Rectal smooth muscle tissue (tissue), 1 donor: Measurements from ENCODE around the gene NUFIP1.
A peak's percentile ranks its signal among the peaks of the same experiment; 100 is the strongest.
"Not testable (repeated sequence)": the region's sequence is repeated elsewhere in the genome, so short reads cannot be mapped to it uniquely, and the experiment has no call there.

Experiments
- H3K27ac ChIP-seq: one replicate; pipeline ENCODE4 v1.7.0; 2013; ENCODE audit warnings: low read depth, low read length, inconsistent platforms
- H3K27me3 ChIP-seq: one replicate; pipeline ENCODE4 v1.7.0; 2013; ENCODE audit warnings: low read length; ENCODE audit not compliant: control insufficient read depth, insufficient read depth
- H3K36me3 ChIP-seq: one replicate; pipeline ENCODE4 v1.7.0; 2013; ENCODE audit warnings: low read length; ENCODE audit not compliant: control insufficient read depth, insufficient read depth
- H3K4me1 ChIP-seq: one replicate; pipeline ENCODE4 v1.7.0; 2013; ENCODE audit warnings: low read length; ENCODE audit not compliant: control insufficient read depth, insufficient read depth
- H3K4me3 ChIP-seq: one replicate; pipeline ENCODE4 v1.7.0; 2013; ENCODE audit warnings: low read length
- H3K9ac ChIP-seq: one replicate; pipeline ENCODE4 v1.7.0; 2013; ENCODE audit warnings: low read length

NUFIP1 gene

DNA sequence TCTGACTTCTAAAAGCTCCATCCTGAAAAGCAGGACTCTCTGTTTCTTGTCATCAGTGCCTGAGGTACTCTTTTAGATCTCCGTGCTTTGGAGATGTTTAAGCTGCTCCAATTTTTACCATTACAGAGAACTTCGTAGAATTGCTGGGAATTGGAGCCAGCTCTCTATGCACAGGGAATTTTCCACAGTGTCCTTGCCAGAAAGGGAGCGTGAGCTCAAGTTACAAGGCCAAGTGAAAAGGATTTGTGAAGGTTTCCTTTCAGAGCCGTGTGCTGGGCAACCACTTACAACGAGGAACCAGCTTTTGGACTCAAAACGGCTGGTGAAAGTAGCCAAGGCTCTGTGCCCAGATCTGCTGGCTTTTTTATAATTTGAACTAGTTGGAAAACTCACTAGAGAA is 82.6 kb downstream of the NUFIP1 start:
- no peak overlapping the region for H3K9ac ChIP-seq
- H3K36me3 ChIP-seq: no peaks in the 10 kb centered on the region
- no peak overlapping the region for H3K4me3 ChIP-seq

DNA sequence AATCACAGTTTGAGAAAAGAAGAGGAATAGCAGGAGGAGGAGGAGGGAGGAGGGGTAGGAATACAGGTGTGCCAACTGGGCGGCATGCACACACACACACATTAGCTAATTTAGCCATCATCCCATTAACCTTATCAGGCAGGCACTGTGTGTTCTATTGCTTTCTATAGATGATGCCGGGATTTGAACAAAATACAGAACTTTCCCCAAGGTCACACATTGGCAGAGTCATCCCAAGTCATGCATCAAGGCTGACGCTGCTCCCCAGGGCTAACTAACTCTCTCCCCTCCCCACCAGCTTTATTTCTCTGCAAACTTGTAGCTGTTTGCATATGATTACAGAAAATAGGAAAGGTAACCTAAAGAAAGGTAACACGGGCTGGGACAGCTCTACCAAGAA is 83.0 kb downstream of the NUFIP1 start:
- H3K9ac ChIP-seq: no peak overlapping the region
- H3K36me3 ChIP-seq: no peaks in the 10 kb centered on the region
- H3K4me3 ChIP-seq: no peak overlapping the region
- H3K4me1 ChIP-seq: peaks cover 48% of the 10 kb centered on the region
- H3K27me3 ChIP-seq: peaks cover 2% of the 10 kb centered on the region
- peak overlapping the region; percentile 79 for H3K27ac ChIP-seq

More for the DNA sequence above, 82.6 kb downstream of the NUFIP1 start:
- Histone ChIP-seq H3K27ac (peak overlapping the region; percentile 79), H3K27me3 (peaks cover 2% of the 10 kb centered on the region), H3K4me1 (peaks cover 48% of the 10 kb centered on the region)

DNA sequence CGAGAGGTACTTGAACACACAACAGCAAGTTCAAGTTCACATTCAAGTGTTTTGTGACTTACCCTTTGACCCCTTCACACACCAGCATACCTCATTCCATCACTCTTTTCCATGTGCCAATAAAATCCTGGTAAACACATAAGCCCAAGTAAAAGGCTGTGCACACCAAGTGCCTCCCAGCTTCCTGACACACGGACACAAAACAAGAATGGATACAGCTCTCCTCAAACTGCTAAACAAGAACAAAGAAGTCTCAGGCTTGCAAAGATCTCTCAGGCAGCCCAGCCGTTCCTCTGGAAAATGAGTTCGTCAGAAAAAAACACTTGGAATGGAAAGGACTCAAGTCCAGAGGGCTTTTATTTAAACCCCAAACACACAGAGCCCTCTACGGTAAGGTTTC is 83.7 kb downstream of the NUFIP1 start:
- no peaks in the 10 kb centered on the region for H3K36me3 ChIP-seq
- H3K27ac ChIP-seq: peak overlapping the region; percentile 79
- H3K4me1 ChIP-seq: peaks cover 48% of the 10 kb centered on the region
- H3K27me3 ChIP-seq: peaks cover 2% of the 10 kb centered on the region
- no peak overlapping the region for H3K4me3 ChIP-seq
- no peak overlapping the region for H3K9ac ChIP-seq

DNA sequence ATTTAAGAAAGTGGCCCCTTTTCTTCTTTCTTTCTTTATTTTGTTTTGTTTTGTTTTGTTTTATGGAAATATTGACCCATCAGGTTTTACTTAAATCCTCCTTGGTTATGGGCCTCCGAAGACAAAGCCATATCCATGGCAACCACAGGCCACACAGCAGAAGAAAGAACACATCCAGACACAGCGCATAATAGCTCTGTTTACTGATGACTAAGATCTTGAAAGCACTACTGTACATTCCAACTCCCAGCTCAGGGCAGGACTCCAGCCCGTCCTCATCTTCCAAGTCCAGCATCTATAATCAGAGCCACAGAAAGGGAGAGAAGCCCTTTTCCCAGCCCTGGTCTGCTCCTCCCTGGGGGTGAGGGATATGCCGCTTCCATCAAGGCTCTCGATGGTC is 84.3 kb downstream of the NUFIP1 start:
- Histone ChIP-seq H3K4me3 (no peak overlapping the region), H3K36me3 (no peaks in the 10 kb centered on the region), H3K27ac (peak overlapping the region; percentile 79), H3K27me3 (peaks cover 2% of the 10 kb centered on the region), H3K9ac (no peak overlapping the region), H3K4me1 (peaks cover 48% of the 10 kb centered on the region)

DNA sequence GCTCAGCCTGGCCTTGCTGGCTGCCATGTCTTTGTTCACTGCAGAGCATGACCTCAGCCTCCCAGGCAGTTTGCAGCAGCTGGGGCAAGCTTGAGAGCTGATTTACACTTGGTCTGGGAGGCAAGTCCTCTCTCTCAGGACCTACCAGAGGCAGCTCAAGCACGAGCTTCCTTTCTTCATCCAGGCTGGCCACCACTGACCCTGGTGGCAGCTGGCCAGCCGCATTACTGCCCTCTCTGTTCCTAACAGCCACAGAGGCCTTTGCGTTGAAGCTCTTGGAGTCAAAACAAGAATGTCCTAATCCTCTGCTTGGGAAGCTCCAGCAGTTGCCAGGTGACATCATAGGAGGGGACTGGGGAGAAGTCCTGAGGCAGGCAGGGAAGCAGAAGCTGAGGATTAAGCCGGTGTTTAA is 85.7 kb downstream of the NUFIP1 start:
- H3K36me3 ChIP-seq: no peaks in the 10 kb centered on the region
- peak overlapping the region; percentile 79 for H3K27ac ChIP-seq
- peaks cover 48% of the 10 kb centered on the region for H3K4me1 ChIP-seq
- peaks cover 2% of the 10 kb centered on the region for H3K27me3 ChIP-seq
- H3K9ac ChIP-seq: peak overlapping the region; percentile 16
- no peak overlapping the region for H3K4me3 ChIP-seq

DNA sequence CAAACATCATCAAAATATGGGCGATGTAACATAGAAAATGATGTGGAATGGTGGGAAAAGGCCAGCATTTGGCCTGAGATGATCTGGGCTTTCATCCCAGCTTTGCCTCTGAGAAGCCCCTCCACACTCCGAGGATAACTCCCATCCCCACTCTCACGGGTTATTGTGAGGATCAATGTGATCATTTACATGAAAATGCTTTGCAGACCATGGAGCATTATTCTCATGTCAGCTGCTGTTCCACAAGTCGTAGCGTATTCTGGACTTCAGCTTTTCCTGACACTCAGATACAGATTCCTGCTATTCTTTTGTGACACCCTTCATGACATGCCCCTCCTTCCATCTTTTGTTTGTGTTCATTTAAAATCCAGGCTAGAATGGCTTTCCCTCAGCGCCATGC is 86.5 kb downstream of the NUFIP1 start:
- Histone ChIP-seq H3K4me1 (peaks cover 48% of the 10 kb centered on the region), H3K27me3 (peaks cover 2% of the 10 kb centered on the region), H3K36me3 (no peaks in the 10 kb centered on the region), H3K27ac (peak overlapping the region; percentile 79), H3K4me3 (no peak overlapping the region), H3K9ac (no peak overlapping the region)

DNA sequence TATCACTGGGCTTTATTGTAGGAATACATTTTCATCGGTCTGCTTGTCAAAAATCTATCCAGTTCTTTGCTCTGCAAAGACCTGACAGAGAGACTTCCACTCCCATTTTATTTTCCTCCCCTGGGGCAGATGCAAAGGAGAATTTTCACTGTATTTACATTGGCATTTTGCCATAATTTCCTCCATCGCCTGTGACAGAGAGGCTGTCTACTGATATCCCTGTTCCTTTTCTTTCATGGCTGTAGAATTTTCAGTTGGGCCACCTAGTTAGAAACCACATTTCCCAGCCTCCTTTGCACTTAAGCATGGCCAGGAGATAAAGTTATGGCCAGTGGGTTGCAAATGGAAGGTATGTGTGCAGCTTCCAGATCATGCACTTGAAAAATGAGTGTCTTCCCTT is 89.3 kb downstream of the NUFIP1 start:
- Histone ChIP-seq H3K4me3 (no peak overlapping the region), H3K9ac (no peak overlapping the region), H3K27me3 (peaks cover 2% of the 10 kb centered on the region), H3K27ac (no peak overlapping the region), H3K36me3 (no peaks in the 10 kb centered on the region), H3K4me1 (peaks cover 23% of the 10 kb centered on the region)

DNA sequence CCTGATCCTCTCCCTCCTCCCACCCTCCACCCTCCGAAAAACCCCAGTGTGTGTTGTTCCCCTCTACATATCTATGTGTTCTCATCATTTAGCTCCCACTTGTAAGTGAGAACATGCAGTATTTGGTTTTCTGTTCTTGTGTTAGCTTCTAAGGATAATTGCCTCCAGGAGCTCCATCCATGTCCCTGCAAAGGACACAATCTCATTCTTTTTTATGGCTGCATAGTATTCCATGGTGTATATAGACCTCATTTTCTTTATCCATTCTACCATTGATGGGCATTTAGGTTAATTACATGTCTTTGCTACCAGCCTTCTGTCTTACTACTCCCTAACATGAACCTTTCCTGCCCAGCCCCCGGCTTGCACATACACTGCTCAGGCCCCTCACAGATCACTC is 91.0 kb downstream of the NUFIP1 start:
- not testable (repeated sequence) for H3K4me3 ChIP-seq, H3K36me3 ChIP-seq, H3K27ac ChIP-seq, H3K9ac ChIP-seq, H3K27me3 ChIP-seq, H3K4me1 ChIP-seq

DNA sequence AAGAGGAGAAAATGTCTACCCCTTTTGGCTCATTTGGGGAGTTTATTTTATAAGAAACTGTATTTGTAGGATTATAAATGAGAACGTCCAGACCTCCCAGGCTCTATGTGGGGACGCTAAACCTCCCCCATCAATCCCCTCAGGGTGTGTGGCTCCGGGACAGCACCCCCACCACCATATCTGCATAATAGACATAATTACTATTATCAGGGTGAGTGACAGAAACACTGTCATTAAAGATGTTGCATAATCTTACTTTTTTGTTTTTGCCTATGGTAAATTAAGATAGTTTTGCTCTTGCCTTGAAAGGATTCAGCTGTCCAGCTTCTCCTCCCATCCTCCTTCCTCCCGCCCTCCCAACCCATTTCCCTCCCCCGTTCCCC is 93.3 kb downstream of the NUFIP1 start:
- Histone ChIP-seq H3K27me3 (no peaks in the 10 kb centered on the region), H3K9ac (no peak overlapping the region), H3K27ac (no peak overlapping the region), H3K4me1 (no peaks in the 10 kb centered on the region), H3K4me3 (no peak overlapping the region), H3K36me3 (no peaks in the 10 kb centered on the region)

DNA sequence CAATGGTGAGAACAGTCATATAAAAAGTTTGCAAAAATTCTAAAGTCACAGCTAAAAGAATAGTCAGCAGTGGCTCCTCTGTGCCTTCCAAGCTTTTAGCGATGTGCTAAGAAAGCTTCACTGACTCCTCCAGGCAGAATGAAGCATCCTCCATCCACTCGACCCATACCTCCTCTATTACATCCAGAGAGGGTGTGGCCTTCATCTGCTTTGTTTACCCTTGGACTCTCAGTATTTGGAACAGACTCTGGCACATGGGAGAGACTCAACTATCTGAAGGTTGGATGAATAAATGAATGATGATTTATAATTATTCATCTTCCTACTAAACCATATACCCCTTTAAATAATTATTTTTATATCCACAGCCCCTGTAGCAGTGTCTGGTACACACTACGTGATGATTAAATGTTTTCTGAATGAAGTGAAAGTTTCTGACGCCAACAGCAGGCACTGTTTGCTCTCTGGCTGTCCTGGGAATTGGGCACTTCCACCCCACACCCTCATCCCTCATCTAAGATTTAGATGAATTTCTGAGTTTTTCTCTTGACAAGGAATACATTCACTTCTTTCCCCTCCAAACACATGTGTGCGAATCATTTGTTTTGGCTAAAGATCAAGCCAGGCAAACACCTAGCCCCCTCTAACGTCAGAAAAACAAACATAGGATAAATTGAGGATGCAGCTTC is 93.9 kb downstream of the NUFIP1 start:
- no peaks in the 10 kb centered on the region for H3K27me3 ChIP-seq
- no peaks in the 10 kb centered on the region for H3K4me1 ChIP-seq
- H3K4me3 ChIP-seq: no peak overlapping the region
- no peak overlapping the region for H3K27ac ChIP-seq
- H3K36me3 ChIP-seq: no peaks in the 10 kb centered on the region
- H3K9ac ChIP-seq: no peak overlapping the region

DNA sequence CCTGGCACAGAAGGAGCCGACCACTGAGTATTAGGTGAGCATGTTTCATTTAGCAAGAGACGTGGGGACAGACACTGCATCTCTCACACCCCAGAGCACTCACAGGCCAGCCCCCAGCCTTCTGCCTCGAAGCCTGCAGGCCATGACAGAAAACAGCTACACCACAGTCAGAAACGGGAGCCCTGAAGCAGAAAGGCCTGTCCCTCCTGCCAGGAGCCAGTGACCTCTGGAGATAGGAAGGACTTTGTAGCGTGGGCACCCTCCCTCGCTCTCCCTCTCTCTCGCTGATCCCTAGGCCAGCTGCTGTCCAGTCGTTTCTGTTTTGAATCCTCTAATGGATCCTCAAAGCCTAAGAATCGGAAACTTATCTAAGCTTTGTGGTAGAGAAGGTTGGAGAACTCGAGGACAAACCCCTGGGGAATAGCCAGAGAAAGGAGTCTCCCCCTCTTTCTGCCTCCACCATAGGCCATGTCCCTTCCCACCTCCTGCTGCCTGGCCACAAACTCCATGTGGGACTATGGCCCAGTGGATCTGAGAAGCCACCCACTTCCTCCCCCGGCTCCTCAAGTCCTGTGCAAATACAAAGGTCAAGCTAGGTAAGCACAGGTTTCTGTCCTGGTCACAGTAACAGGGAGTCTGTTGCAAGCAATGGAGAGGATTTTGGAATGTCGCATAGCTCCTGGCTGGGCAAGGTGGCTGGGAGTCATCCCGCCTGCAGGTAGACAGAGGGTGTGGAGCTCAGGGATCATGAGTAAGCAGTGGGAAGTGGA is 95.1 kb downstream of the NUFIP1 start:
- no peaks in the 10 kb centered on the region for H3K4me1 ChIP-seq
- no peak overlapping the region for H3K4me3 ChIP-seq
- H3K27me3 ChIP-seq: no peaks in the 10 kb centered on the region
- H3K9ac ChIP-seq: no peak overlapping the region
- H3K27ac ChIP-seq: no peak overlapping the region
- H3K36me3 ChIP-seq: no peaks in the 10 kb centered on the region
